PC-9 (cell line): ENCODE results near the gene ANKRD16. TPM values are rescaled to one million over a fixed set of nuclear protein-coding genes. Genes with fewer than 3 reads are reported as not detected.

Experiments
- Bru-seq: library from RNA; stranded (reverse); fragments of 400-500 nt; gene quantifications from one replicate; lab custom pipeline; 2021; lab: Mats Ljungman, UMichigan
- BruChase-seq, 2 experiments: library from RNA; stranded (reverse); fragments of 400-500 nt; gene quantifications; one replicate each; lab custom pipeline; 2021; lab: Mats Ljungman, UMichigan
- BruUV-seq: library from RNA; stranded (reverse); fragments of 400-500 nt; replicated peaks from 2 replicates; lab custom pipeline; 2021; lab: Mats Ljungman, UMichigan
- CTCF ChIA-PET: fragments of 300-600 bp; sonication (Branson Sonifier 250); formaldehyde crosslinking; loops from one replicate; lab custom pipeline; 2022; ENCODE audit warnings: antibody characterized with exemption; lab: Charles Lee
- POLR2A ChIA-PET: fragments of 300-600 bp; sonication (Branson Sonifier 250); formaldehyde crosslinking; loops from one replicate; lab custom pipeline; 2022; ENCODE audit warnings: antibody characterized with exemption; ENCODE audit not compliant: unreplicated experiment; lab: Charles Lee
- DNase-seq, 2 experiments: peaks; one replicate each; pipeline versions ENCODE4 v3.0.0 to v3.0.0-alpha.2; 2015 to 2022; ENCODE audit warnings: mixed read lengths in 1 of 2
- H2AFZ ChIP-seq: fragments of 200-600 bp; sonication (generic); 2 replicates; pipeline ENCODE4 v1.8.1; 2017; ENCODE audit warnings: antibody characterized with exemption
- H3F3A ChIP-seq: fragments of 200-600 bp; sonication (generic); 2 replicates; pipeline ENCODE4 v1.8.1; 2017; ENCODE audit warnings: antibody characterized with exemption, mild to moderate bottlenecking, low read depth; ENCODE audit not compliant: insufficient read depth
- H3K27ac ChIP-seq: fragments of 200-600 bp; sonication (generic); 2 replicates; pipeline ENCODE4 v1.6.1; 2016; ENCODE audit warnings: mixed run types
- H3K27me3 ChIP-seq: fragments of 200-600 bp; sonication (generic); 2 replicates; pipeline ENCODE4 v1.6.1; 2016; ENCODE audit warnings: low read depth, mixed run types; ENCODE audit not compliant: insufficient read depth
- H3K36me3 ChIP-seq: fragments of 200-600 bp; sonication (generic); 2 replicates; pipeline ENCODE4 v1.6.1; 2016; ENCODE audit warnings: low read depth, mixed run types
- H3K4me1 ChIP-seq: fragments of 200-600 bp; sonication (generic); replicated peaks from 2 replicates; pipeline ENCODE4 v1.6.1; 2016; ENCODE audit warnings: mixed run types; ENCODE audit not compliant: insufficient read depth
- H3K4me2 ChIP-seq: fragments of 200-600 bp; sonication (generic); 2 replicates; pipeline ENCODE4 v1.6.1; 2017; ENCODE audit warnings: mixed run types
- H3K4me3 ChIP-seq: fragments of 200-600 bp; sonication (generic); 2 replicates; pipeline ENCODE4 v1.6.1; 2016; ENCODE audit warnings: mixed run types
- H3K79me2 ChIP-seq: fragments of 200-600 bp; sonication (generic); 2 replicates; pipeline ENCODE4 v1.6.1; 2017; ENCODE audit warnings: low read depth, mixed run types
- H3K9me2 ChIP-seq: fragments of 200-600 bp; sonication (generic); 2 replicates; pipeline ENCODE4 v1.8.1; 2017; ENCODE audit warnings: mild to moderate bottlenecking; ENCODE audit not compliant: insufficient read depth
- H3K9me3 ChIP-seq: fragments of 200-600 bp; sonication (generic); 2 replicates; pipeline ENCODE4 v1.8.1; 2016; ENCODE audit warnings: low read depth; ENCODE audit not compliant: insufficient read depth
- H4K20me1 ChIP-seq: fragments of 200-600 bp; sonication (generic); 2 replicates; pipeline ENCODE4 v1.8.1; 2017; ENCODE audit not compliant: insufficient read depth
- EZH2 ChIP-seq: fragments of 200-600 bp; sonication (generic); IDR thresholded peaks from 2 replicates; pipeline ENCODE4 v1.8.0; 2017; ENCODE audit warnings: antibody characterized with exemption, low read depth
- intact Hi-C: fragments of 100-400 bp; cut with micrococcal nuclease; formaldehyde crosslinking; loops from one replicate; pipeline ENCODE4 v1.10.0; 2022; ENCODE audit not compliant: unreplicated experiment
- long read RNA-seq: library from polyadenylated mRNA; stranded (forward); transcript quantifications from one replicate; pipeline ENCODE4 v2.0.0, GENCODE V29; 2022
- total RNA-seq: library from RNA; stranded (reverse); gene quantifications from 2 replicates; pipeline ENCODE4 v1.2.3, GENCODE V29; 2021
- TF ChIP-seq, protein P1 (sequence below): fragments of 200-600 bp; sonication (generic); conservative IDR thresholded peaks from 2 replicates; pipeline ENCODE4 v1.6.1; 2017; ENCODE audit warnings: mixed run types, antibody characterized with exemption, mild to moderate bottlenecking, moderate library complexity

Gene ANKRD16
- total RNA-seq (9.8 and 12.2 TPM in 2 replicates), Bru-seq, nascent RNA (percentile 55 among the genes with signal in this experiment), BruChase-seq, experiment 1, labeled RNA remaining after a 2-hour chase (percentile 62 among the genes with signal in this experiment), BruChase-seq, experiment 2, labeled RNA remaining after a 6-hour chase (percentile 47 among the genes with signal in this experiment)
- long read RNA-seq, transcript ANKRD16-202 (7 exons, 1,646 nt) = major isoform, 12 of 16 reads
- long read RNA-seq, partial matches to known transcripts = 1 of 16 reads
- long read RNA-seq, other reads (novel, unspliced or antisense) = 3 of 16 reads

DNA sequence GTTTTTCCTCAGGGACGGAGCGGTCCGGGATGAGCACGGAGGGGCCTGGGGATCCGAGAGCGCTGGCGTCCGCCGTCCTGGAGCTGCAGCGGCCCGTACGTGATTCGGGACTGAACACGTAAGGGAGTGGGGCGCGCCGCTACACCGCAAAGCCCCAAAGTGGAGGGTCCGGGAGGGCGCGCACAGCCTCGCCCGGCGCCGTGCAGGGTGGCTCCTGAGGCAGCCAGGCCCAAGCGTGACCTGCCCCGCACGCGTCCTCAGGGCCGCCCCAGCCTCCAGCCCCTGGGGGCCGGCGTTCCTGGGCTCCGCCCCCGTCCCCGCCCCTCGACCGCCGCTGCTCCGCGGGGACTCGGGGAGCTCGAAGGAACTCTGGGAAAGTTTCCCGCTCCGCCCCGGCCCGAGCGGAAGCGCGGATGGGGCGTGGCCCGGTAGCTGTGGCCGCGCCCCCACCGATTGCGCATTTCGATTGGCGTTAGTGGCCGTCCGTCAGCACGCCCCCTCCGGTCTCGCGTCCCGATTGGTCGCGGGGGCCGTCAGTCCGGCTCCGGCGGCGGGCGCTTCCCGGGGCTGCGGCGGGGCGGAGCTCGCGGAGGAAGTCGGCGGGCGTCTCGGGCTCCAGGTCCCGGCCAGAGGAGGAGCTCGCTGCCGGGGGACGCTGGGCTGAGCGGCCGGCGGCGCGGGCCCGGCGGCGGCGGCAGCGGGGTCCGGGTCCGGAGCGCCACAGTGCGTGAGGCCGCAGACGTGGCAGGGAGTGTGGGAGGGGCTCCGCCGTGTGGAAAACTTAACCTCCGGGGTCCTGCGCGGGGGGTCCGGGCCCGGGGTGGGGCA lies at the start of gene ANKRD16, which contains the start of gene FBH1:
TSS of gene ANKRD16 (minus strand) at position 270 of the 828 bp plus-strand sequence. CDS start 539 bp downstream, outside the sequence.
TSS of gene FBH1 (plus strand) at position 620 of the 828 bp plus-strand sequence. CDS start at position 723, 103 bp downstream.
- H3K36me3 ChIP-seq = no peaks in the 10 kb centered on the region
- intact Hi-C loops = loop anchor here (5.0 kb wide), 3 partner anchors 78 to 512 kb away; partner anchors contain the start of genes GDI2 and RBM17

DNA sequence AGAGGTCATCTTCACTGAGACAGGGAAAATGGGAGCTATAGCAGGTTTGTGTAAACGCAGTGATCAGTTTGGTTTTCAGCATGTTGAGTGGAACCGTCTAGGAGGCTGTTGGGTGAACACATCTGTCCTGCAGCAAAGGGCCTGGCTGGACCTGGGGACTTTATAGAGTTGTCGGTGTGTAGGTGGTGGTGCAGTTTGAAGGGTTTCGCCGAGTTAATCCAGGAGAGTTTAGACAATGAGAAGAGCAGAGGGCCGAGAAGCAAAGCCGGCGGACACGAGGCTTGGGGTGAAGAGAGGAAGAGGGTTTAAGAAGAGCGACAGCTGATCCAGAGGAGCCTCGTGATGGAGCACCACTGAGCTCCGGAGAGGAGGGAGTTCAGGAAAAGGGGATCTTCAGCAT lies 48.6 kb upstream of the ANKRD16 start:
- Histone ChIP-seq H3K36me3 (no peaks in the 10 kb centered on the region), H3F3A (no peaks in the 10 kb centered on the region), H3K9me3 (no peaks in the 10 kb centered on the region), H3K4me1 (no peaks in the 10 kb centered on the region), H3K4me3 (no peak overlapping the region), H3K27ac (no peak overlapping the region), H3K79me2 (no peaks in the 10 kb centered on the region), H4K20me1 (no peaks in the 10 kb centered on the region), H3K4me2 (no peak overlapping the region), H2AFZ (no peak overlapping the region), H3K9me2 (no peaks in the 10 kb centered on the region), H3K27me3 (no peaks in the 10 kb centered on the region)
- intact Hi-C loops = no loop called here
- CTCF ChIA-PET = no interaction called here
- no peak for TF ChIP-seq EZH2
- TF ChIP-seq, protein P1, sequence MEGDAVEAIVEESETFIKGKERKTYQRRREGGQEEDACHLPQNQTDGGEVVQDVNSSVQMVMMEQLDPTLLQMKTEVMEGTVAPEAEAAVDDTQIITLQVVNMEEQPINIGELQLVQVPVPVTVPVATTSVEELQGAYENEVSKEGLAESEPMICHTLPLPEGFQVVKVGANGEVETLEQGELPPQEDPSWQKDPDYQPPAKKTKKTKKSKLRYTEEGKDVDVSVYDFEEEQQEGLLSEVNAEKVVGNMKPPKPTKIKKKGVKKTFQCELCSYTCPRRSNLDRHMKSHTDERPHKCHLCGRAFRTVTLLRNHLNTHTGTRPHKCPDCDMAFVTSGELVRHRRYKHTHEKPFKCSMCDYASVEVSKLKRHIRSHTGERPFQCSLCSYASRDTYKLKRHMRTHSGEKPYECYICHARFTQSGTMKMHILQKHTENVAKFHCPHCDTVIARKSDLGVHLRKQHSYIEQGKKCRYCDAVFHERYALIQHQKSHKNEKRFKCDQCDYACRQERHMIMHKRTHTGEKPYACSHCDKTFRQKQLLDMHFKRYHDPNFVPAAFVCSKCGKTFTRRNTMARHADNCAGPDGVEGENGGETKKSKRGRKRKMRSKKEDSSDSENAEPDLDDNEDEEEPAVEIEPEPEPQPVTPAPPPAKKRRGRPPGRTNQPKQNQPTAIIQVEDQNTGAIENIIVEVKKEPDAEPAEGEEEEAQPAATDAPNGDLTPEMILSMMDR = no peak
- DNase-seq = no peak
- no TSS peak for BruUV-seq
- POLR2A ChIA-PET = no interaction called here

More for the DNA sequence above, at the start of gene ANKRD16, which contains the start of gene FBH1:
- peaks cover 44% of the 10 kb centered on the region for H3K79me2 ChIP-seq
- no peak within 1 kb of the TSS for H3K27ac ChIP-seq
- peak; percentile 85 to 99 for DNase-seq
- H3K9me2 ChIP-seq = no peaks in the 10 kb centered on the region
- ChIA-PET CTCF (interaction anchor here (0.7 kb wide), 2 partner anchors 22 to 89 kb away, joined by 3 read pairs; no protein-coding TSS in a partner anchor), POLR2A (interaction anchor here (0.5 to 1.2 kb wide), 11 partner anchors 35 to 1870 kb away, joined by 3 to 16 read pairs (median 5); partner anchors contain the start of genes GDI2 and IL15RA)
- H3K4me3 ChIP-seq = peak within 1 kb of the TSS; percentile 78
- peak within 1 kb of the TSS; percentile 77 for H2AFZ ChIP-seq
- no peak for TF ChIP-seq EZH2
- TF ChIP-seq, protein P1 = no peak
- BruUV-seq = no TSS peak
- no peaks in the 10 kb centered on the region for H3K27me3 ChIP-seq
- H3F3A ChIP-seq = no peaks in the 10 kb centered on the region; the same call in 1 of the 2 replicates
- peak within 1 kb of the TSS; percentile 98 for H3K4me2 ChIP-seq
- no peaks in the 10 kb centered on the region for H4K20me1 ChIP-seq
- H3K4me1 ChIP-seq = peaks cover 16% of the 10 kb centered on the region
- H3K9me3 ChIP-seq = no peaks in the 10 kb centered on the region

DNA sequence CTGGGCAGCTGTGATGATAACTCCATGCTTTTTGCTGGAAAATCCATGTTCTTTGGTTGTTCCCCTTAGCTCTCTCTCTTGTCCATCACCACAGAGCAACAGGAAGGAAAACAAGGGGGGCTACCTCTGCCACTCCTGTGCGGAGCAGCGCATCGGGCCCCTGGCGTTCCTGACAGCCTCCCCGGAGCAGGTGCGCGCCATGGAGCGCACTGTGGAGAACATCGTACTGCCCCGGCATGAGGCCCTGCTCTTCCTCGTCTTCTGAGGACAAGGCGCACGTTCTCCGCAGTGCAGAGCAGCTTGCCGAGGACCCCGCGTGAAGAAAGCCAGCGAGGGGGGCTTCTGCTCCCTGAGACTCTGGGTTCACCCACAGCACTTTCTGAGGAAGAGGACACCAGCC lies 47.3 kb upstream of the ANKRD16 start:
- H3K79me2 ChIP-seq = no peaks in the 10 kb centered on the region
- no peak overlapping the region for H3K4me2 ChIP-seq
- H3K27me3 ChIP-seq = no peaks in the 10 kb centered on the region
- no peaks in the 10 kb centered on the region for H3K4me1 ChIP-seq
- no peaks in the 10 kb centered on the region for H3K36me3 ChIP-seq
- CTCF ChIA-PET = no interaction called here
- TF ChIP-seq, protein P1 = no peak
- no peak for TF ChIP-seq EZH2
- no peaks in the 10 kb centered on the region for H4K20me1 ChIP-seq
- no peaks in the 10 kb centered on the region for H3F3A ChIP-seq
- no peaks in the 10 kb centered on the region for H3K9me2 ChIP-seq
- H3K9me3 ChIP-seq = no peaks in the 10 kb centered on the region
- H3K4me3 ChIP-seq = no peak overlapping the region
- no peak for DNase-seq
- BruUV-seq = no TSS peak
- no peak overlapping the region for H3K27ac ChIP-seq
- no peak overlapping the region for H2AFZ ChIP-seq
- intact Hi-C loops = no loop called here
- POLR2A ChIA-PET = interaction anchor here (0.5 kb wide), 1 partner anchor 154 kb away, joined by 4 read pairs; no protein-coding TSS in a partner anchor
